Transverse colon (tissue), 4 donors: ENCODE results near the gene CATSPER3.

Source experiments
- CTCF ChIP-seq, 5 experiments: fragments of 200-600 bp in 3 of 5; fragments of 450-650 bp in 2 of 5; sonication (generic) in 3 of 5; IDR thresholded peaks; 1 replicate in 2 of 5; 2 replicates in 3 of 5; pipeline ENCODE4 v1.5.1; 2016 to 2017; ENCODE audit warnings: antibody characterized with exemption in 5 of 5, inconsistent platforms in 3 of 5, mild to moderate bottlenecking in 2 of 5, moderate library complexity in 1 of 5
- EP300 ChIP-seq: sonication (generic); formaldehyde crosslinking; IDR thresholded peaks from one replicate; pipeline ENCODE4 v1.6.1; 2017; ENCODE audit warnings: antibody characterized with exemption, low read depth
- POLR2A ChIP-seq: fragments of 450-650 bp; IDR thresholded peaks from one replicate; pipeline ENCODE4 v1.6.1; 2016; ENCODE audit warnings: antibody characterized with exemption, mild to moderate bottlenecking, moderate library complexity
- POLR2AphosphoS5 ChIP-seq, 3 donors: sonication (generic); formaldehyde crosslinking; IDR thresholded peaks; one replicate each; pipeline ENCODE4 v1.6.1; 2016; ENCODE audit warnings: antibody characterized with exemption in 3 of 3

DNA sequence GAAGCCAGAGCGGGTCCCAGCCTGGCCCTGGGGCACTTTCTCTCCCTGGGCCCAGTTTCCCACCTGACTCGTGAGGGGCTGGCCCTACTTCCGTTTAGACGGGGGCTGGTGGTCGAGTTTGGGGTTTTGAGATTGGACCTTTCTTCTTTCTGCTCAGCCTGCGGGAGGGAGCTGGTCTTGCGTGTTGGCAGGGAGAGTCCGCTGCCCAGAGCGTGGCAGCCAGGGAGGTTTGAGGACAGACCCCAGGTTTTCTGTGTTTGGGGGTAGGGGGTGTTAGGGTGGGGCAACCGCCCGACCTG, 72.3 kb downstream of the CATSPER3 start:
- TF ChIP-seq CTCF (IDR thresholded peaks at IDR 0.05) (no peak), POLR2AphosphoS5 (IDR thresholded peaks at IDR 0.05) (no peak), EP300 (no peak), POLR2A (no peak)
